ENCODE results near the gene TFAP2A.

DNA sequence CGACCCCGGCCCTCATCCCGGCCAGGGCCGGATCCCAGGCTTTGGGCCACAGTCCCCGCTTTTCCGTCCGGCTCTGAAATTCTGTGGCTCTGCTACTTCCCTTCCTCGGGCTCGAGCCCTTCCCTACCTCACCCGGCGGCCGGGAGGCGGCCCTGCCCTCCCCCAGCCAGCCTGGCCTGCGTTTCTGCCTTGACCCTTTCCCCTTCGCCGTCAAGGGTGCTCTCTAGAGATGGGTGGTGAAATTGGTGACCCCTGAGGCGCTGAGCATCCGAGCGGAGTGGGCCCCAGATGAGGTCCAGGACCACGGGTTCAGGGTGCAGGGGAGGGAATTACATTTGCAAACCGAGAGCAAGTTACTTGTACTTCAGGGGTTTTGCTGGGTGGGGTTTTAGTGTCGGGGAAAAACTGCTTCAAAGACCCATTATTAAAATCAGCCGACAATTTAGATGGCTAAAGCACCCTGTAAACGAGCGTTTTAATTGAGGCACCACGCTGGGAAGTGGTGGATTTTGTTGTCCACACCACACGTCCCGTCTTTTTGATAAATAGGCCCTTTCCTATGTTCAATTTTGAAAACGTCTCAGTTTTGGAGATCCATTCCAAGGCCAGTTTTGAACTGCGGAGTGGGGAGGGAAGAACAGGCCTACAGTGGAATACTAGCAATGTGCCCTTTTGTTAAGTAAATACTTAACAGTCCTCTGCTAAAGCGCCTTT lies 9.9 kb downstream of the TFAP2A start:
- no peak for TF ChIP-seq CTCF (IDR thresholded peaks at IDR 0.05; ENCODE audit: insufficient read depth, low read length, poor library complexity, severe bottlenecking)
- TF ChIP-seq EZH2phosphoT487 (conservative IDR thresholded peaks at IDR 0.05; ENCODE audit: low read length): no peak

Data from SU-DHL-6 (cell line).